ENCODE results near the gene CLDN34.

CLDN34 gene, protein sequence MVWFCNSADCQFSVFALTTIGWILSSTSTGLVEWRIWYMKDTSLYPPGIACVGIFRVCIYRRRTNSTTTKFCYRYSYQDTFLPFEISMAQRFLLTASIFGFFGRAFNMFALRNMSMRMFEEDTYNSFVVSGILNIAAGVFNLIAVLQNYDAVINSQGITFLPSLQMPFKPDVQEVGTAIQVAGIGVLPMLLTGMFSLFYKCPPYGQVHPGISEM

DNA sequence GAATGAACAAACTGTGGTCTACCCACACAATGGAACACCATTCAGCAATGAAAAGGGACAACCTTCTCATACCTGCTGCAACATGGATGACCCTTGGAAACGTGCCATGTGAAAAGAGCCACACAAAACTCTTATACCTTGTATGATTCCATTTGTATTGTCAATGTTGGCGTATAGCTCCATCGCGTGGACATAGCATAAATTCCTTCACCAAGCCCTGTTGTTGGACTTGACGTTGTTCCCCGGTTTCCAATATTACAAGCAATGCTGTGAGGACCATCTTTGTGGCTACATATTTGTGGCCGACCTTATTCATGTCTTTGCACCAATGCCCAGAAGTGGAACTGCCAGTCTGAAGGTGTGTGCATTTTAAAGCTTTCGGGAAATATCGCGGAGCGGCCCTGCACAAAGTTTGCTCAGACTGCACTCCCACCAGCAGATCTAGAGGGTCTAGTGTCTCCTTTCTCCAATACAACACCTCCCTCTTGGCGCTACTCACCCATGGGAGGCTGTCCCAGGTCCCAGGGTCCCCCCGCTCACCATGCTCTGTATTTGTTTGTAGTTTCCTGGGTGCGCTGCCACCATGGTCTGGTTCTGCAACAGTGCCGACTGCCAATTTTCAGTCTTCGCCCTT lies at the start of gene CLDN34:
CLDN34 (plus strand) TSS at position 584 of the 634 bp plus-strand sequence; CDS start at position 584, 0 bp downstream.
- no peak for DNase-seq (ENCODE audit: extremely low read depth in 1 of 2, low read depth in 1 of 2)

DNA sequence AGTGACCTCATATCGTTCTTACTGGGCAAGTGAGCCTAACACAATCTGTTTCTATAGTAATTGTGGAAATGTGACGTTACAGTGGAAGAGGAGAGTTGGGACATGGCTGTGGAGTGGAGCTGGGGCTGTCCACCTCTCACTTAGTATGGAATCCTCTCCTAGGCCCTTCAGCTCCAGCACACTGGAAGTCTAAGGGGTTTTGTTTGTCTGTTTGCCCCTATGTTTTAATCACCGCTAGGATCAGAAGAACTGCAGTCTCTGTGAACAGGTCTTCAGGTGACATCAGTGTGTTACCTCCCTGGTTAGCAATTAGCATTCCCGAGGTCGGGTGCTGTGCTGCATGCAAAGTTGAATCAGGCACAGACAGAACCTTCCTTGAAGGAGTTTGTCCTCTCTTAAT lies 49.3 kb upstream of the CLDN34 start:
- no peak for DNase-seq (ENCODE audit: extremely low read depth in 1 of 2, low read depth in 1 of 2)

DNA sequence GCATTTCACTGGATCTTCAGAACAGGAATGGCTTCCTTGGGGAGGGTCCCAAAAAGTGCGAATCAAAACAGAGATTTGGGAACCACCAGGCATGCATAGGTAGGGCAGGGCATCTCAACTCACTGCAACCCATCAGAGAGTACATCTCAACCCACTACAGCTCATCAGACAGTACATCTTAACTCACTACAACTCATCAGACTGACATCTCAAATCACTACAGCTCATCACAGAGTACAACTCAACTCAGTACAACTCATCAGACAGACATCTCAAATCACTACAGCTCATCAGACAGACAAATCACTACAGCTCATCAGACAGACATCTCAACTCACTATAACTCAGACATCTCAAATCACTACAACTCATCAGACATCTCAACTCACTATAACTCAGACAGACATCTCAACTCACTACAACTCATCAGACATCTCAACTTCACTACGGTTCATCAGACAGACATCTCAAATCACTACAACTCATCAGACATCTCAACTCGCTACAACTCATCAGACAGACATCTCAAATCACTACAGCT lies 47.5 kb upstream of the CLDN34 start:
- DNase-seq (ENCODE audit: extremely low read depth in 1 of 2, low read depth in 1 of 2), result no peak

DNA sequence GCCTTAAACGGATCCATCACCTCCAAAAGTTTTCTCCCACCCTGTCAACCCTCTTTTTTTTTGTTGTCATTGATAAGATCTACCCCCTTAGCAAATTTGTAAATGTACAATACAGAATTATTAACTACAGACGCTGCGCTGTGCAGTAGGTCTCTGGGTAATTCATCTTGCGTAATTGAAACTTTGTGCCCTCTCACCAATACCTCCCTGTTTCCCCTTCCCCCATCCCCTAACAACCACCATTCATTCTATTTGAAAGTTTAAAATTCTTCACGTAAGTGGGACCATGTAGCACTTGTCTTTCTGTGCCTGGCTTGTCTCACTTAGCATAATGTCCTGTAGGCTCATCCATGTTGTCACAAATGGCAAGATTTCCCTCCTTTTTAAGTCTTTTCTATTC lies 45.8 kb upstream of the CLDN34 start:
- DNase-seq (ENCODE audit: extremely low read depth in 1 of 2, low read depth in 1 of 2), result no peak

DNA sequence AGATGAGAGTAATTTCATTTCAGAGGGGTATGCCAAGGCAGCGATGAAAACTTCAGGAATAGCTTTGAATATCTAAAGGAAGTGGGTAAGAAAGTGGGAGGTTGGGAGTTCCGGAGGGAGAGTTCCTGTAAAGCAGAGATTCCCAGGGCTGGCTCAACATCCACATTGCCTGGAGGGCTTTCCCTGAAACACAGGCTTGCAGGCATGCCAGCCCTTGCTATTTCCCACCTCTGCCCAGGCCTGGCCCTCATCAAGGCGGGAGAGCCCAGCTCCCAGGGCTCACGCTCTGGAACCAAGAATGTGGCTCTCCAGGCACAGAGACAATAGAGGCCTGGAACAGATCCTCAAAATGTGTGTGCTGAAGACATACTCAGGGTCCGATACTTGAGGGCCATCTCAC lies 43.8 kb upstream of the CLDN34 start:
- no peak for DNase-seq (ENCODE audit: extremely low read depth in 1 of 2, low read depth in 1 of 2)

DNA sequence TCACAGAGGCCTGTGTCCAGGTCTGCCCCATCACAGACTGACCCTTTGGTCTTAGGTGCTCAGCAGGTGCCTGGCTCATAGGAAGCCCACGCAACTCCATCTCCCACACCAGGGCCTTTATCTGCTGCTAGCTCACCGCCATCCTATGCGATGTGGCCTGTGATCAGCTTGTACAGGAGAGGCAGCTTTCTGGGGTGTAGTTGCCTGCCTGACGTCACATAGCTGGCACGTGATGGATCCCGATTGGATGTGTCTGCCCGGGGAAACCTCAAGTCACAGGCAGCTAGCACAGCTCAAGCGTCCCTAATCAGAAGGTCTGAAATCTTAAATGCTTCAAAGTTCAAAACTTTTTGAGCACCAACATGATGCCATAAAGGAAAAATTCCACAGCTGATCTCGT lies 41.2 kb upstream of the CLDN34 start:
- DNase-seq (ENCODE audit: extremely low read depth in 1 of 2, low read depth in 1 of 2), result no peak

DNA sequence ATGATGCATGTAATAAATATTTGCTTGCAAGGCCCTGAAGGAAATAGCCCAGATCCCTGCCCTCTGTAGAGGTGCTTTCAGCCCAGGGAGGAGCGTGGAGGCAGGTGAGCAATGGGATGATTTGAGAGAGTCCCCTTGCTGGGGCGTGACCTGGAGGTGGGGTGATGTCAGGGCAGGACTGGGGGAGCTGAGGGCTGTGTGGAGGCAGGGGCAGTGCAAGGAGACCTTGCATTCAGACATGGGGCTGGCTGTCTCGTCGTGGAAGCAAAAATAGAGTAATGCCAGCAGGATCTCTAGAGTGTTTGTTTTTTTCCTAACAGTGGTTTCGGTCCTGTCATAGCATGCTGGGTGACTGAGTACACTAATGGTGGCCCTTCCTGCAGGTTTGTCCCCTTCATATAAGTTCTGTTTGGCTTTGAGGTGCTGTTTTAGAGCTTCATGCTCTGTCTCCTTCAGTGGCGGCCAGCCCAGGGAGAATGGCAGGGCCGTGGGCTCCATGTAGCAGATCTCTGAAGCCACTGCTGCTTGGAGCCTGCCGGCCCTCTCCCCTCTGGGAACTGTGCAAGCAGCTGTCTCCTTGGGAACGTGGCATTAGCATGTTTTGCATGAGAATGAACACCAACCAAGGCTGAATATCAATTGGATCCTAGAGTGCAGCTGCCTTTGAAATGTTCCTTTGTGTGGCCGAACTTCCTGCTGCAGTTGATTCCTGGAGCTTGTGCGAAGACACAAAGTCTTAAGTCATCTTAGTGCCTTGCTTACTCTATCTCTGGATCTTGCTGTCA lies 39.3 kb upstream of the CLDN34 start:
- DNase-seq (ENCODE audit: extremely low read depth in 1 of 2, low read depth in 1 of 2), result no peak

DNA sequence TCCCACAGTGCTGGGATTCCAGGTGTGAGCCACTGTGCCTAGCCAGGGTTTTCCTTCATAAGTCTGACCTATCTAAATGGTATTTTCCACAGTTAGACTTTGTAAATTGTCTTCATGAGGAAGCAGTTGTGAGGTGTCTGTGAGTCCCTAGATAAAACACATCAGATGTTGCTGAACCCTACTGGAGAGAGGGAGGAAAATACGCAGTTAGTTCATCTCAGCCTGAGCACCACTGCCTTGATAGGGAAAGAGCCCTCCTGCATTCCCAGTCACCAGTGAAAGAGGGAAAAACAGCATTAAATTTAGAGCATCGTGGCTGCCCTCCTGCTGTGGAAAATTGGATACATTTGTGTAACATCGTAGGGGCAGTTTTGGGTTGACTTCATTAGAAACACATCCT lies 31.7 kb upstream of the CLDN34 start:
- no peak for DNase-seq (ENCODE audit: extremely low read depth in 1 of 2, low read depth in 1 of 2)

DNA sequence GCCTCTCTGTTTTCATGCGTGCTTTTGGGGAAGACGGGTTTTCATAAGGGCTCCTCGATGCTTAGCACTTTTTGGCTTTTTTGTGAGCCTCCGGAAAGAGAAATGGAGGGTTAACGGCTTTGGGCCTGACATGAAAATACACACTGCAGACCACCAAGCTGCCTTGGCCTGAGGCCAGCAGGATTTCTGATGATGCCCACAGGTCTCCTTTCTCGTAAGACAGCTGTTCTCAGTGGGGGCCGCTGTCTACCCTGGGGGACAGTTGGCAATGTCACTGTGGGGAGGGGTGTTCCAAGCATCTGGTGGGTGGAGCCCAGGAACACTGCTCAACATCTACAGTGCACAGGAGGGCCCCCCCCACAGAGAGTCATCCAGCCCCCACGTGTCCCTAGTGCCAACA lies 29.4 kb upstream of the CLDN34 start:
- no peak for DNase-seq (ENCODE audit: extremely low read depth in 1 of 2, low read depth in 1 of 2)

DNA sequence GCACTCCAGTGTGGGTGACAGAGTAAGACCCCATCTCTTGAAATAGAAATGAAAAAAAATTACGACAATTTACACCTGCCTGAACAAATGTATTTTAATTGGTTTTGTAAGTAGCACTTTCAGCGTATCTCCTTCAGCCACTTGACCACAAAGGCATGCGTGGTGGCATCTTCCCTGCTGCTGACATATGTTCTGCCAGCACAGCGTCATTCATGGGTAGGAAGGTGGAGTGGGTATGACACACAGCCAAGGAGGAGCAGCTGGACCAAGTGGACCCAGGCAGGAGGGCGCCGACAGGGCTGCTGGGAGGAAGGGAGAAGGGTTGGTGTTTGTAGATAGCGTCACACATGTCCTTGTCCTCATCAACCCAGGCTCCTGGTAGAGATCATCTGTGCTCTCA lies 28.6 kb upstream of the CLDN34 start:
- DNase-seq (ENCODE audit: extremely low read depth in 1 of 2, low read depth in 1 of 2), result no peak

DNA sequence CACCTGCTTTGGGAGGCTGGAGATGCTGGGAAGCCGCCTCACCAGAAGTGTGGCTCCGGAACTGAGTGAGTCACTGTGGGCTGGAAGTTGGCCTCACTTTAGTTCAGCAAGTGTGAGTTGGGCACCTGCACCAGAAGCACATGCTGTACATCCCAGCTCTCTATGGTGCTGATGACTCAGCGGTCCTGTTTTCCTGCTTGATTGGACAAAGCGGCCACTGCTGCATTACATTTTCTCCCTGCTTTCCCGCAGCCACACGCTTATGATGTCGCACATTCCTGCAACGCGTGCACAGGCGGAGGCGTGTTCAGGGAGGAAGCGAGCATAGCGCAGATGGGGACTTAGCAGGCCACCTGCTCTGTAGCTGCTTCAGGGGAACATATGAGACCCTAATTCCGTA lies 26.7 kb upstream of the CLDN34 start:
- no peak for DNase-seq (ENCODE audit: extremely low read depth in 1 of 2, low read depth in 1 of 2)

DNA sequence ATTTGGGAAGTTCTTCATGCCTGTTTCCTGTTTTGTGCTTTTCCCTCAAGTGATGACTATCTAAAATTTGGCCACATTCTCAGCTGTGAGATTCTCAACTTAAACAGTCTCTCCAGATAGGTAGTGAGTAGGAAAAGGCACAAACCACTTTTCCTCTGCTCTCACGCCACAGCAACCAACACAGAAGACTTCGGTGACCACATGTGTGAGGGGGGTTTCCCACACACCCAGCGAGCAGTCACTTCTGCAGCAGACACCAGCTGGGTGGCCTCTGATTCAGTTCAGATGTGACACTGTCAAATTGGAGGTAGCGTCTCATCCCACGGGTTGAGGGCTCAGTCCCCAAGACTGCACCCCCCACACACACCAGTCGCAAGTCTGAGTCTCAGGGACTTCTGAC lies 25.1 kb upstream of the CLDN34 start:
- DNase-seq (ENCODE audit: extremely low read depth in 1 of 2, low read depth in 1 of 2), result peak; percentile 56 to 73

DNA sequence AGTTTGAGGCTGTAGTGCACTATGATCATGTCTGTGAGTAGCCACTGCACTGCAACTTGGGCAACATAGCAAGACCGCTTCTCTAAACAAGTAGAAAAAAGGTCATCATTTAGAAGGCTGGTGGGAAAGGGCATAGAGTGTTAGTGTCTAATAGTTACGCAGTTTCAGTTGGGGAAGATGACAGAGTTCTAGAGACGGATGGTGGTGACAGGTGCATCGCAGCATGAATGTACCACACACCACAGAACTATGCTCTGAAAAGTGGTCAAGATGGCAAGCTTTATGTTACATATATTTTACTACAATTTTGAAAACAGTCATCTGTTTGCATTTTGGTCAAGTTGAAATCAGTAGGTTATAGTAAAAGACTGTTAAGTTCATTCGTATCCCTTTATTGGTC lies 23.7 kb upstream of the CLDN34 start:
- DNase-seq (ENCODE audit: extremely low read depth in 1 of 2, low read depth in 1 of 2), result no peak

DNA sequence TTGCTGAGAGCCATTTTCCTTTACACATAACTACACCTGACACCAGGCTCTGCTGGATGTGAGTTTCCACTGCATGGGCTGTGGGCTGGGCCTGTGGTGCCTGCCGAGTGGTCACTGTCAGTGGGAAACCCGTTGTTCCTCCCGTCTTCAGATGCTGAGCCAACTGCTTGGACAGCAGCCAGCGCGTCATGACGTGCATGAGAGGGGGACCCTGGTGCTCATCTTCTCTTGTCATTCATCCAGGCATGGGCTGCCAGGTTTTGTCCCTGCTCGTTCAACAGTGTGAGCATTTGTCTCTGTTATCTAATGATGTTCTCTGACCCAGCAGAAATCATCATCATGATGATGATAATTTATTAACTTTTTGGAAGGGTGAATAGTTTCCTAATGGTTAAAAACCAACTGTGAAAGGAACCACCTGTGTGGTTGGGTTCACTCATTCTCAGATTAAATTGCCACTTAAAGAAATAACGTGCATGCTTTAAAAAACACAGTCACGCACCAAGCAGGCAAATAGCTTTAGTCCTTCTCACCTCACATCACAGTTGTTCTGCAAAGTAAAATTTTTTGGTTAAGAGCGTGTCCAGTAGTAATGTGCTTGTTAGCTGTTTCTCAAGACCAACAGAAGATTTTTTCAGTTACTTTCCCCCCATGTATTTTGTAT lies 19.9 kb upstream of the CLDN34 start:
- no peak for DNase-seq (ENCODE audit: extremely low read depth in 1 of 2, low read depth in 1 of 2)

DNA sequence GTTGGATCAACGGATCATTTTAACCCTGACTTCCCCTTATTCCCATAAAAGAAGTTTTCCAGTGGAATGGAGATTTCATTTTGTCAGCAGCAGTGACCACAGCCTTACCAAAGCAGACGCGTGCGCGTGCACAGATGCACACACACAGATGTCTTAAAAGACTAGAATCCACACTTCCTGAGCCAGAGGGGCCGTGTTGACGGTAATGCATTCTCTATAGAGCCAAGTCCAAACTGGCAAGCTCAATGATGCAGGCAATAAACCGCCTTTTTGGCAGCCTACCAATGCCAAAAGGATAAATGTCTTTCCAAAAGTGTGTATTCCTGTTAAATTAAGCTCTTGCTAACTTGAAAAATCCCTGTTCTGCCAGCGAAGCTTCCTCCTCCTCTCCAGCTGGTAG lies 18.8 kb upstream of the CLDN34 start:
- DNase-seq (ENCODE audit: extremely low read depth in 1 of 2, low read depth in 1 of 2), result no peak

DNA sequence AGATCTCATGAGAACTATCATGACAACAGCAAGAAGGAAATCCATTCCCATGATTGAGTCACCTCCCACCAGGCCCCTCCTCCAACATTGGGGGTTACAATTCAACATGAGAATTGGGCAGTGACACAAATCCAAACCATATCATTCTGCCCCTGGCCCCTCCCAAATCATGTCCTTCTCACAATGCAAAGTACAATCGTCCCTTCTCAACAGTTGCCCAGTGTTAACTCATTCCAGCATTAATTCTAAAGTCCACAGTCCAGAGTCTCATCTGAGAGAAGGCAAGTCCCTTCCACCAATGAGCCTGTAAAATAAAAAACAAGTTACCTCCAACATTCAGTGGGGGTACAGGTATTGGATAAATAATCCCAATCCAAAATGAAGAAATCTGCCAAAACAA lies 14.9 kb upstream of the CLDN34 start:
- DNase-seq (ENCODE audit: extremely low read depth in 1 of 2, low read depth in 1 of 2), result no peak

DNA sequence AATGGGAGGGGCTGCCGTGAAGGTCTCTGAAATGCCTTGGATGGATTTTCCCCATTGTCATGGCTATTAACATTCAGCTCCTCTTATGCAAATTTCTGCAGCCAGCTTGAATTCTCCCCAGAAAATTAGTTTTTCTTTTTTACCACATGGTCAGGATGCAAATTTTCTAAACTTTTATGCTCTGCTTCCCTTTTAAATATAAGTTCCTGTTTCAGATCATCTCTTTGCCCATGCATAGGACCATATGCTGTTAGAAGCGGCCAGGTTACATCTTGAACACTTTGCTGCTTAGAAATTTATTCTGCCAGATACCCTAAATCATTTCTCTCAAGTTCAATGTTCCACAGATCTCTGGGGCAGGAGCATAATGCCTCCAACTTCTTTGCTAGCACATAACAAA lies 13.8 kb upstream of the CLDN34 start:
- DNase-seq (ENCODE audit: extremely low read depth in 1 of 2, low read depth in 1 of 2), result no peak

DNA sequence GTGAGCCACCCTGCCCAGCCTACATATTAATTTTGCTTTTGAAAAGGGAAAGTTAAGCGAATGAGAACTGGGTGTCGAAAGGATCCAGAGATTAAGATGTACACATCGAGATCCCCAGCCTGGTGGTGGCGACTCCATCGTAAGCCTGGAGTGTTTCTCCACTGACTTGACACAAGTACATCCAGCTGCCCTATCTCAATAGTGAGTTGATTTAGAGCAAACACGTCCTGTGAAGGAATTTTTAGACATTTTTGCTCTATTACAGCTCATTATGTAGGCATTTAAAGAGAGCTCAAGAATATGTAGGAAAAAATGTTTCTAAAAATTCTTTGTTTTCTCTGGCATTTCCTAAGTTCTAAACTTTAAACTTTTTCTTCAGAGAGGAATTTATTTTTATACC lies 11.7 kb upstream of the CLDN34 start:
- DNase-seq (ENCODE audit: extremely low read depth in 1 of 2, low read depth in 1 of 2), result no peak

DNA sequence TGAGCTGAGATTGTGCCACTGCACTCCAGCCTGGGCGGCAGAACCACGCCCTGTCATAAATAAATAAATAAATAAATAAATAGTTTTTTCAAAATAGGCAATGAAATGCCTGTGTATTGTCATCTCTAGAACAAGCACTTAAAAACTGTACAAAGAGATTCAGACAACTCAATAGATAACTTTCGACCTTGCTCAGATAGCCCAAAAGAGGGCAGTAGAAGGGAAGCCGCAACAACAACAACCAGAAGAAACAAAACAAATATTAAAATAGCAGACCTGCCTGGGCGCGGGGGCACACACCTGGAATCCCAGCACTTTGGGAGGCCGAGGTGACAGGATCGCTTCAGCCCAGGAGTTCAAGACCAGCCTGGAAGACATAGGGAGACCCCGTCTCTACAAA lies 9.4 kb upstream of the CLDN34 start:
- DNase-seq (ENCODE audit: extremely low read depth in 1 of 2, low read depth in 1 of 2), result no peak

DNA sequence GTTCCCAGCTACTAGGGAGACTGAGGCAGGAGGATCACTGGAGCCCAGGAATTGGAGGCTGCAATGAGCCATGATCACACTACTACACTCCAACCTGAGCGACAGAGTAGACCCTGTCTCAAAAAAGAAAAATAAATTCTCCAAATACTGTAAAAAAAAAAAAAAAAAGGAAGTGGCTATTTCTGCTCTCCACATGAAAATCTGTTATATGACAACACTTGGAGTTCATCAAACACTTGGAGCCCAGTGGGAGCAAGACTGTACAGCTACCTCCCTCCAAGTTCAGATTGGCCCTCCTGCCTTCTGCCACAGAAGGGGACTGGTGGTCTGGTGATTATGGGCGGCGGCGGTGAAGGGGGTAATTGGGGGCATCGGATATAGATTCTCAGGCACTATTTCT lies 9.0 kb upstream of the CLDN34 start:
- no peak for DNase-seq (ENCODE audit: extremely low read depth in 1 of 2, low read depth in 1 of 2)

DNA sequence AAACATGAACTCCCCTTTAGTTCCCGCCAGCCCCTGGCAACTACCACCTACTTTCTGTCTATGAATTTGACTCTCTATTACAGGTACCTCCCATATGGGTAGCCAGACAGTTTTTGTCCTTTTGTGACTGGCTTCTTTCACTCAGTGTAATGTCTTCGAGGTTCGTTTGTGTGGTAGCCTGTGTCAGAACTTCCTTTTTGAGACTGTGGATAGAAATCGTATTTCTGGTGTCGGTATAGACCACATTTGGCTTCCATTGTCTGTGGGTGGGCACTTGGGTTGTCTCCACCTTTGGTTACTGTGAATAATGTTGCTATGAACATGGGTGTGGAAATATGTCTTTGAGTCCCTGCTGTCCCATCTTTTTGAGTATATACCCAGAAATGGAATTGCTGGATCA lies 5.4 kb upstream of the CLDN34 start:
- no peak for DNase-seq (ENCODE audit: extremely low read depth in 1 of 2, low read depth in 1 of 2)
